GM21515 (cell line): ENCODE data around the gene SOAT2.
A peak's percentile ranks its signal among the peaks of the same experiment; 100 is the strongest.
"Not testable (repeated sequence)": the region's sequence is repeated elsewhere in the genome, so short reads cannot be mapped to it uniquely, and the experiment has no call there.

ENCODE experiments used
- ATAC-seq: cut with Tn5 transposase; IDR thresholded peaks from one replicate; pipeline ENCODE4 v1.9.1; 2021; ENCODE audit not compliant: unreplicated experiment

The SOAT2 gene

DNA sequence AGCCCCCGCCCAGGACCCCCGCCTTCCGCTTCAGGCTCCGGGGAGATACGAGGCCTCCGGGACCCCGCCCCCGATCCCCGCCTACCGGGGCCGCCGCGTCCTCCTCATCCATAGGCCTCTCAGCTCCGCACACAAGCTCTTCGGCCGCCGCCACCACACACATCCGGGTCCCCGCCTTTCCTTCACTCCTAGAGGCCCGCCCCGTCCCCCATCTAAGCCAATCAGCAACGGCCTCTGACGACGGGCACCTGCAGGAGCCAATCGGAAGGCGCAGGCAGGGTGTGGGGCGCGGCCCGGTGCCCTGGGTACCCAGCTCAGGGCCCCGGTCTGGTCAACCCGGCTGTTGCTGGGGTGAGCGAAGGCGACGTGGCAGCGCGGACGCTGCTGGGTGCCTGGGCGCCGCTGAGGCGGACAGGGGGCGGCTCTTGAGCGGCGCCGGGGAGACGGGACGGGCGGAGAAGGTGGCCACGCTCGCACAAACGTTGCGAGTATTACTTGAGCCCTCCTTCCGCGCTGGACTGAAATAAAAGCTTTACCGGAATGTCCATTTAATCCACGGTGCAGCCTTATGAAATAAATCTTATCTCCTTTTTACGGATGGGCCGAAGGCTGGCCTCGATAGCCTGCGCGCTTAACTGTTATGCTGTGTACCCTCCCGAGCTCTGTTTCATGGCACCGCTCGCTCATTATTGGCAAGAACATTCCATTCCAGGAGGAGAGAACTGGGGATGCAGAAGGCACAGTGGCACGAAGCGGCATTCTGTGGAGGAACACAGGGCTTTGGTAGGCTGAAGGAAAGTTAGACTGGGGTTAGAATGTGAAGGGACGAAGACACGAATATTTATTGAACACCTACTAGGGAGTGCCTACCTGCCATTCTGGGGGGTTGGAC, 23.8 kb upstream of the SOAT2 start, which contains the start of gene SPRYD3:
Gene SPRYD3 (minus strand): TSS at position 165 of the 892 bp plus-strand sequence. CDS start 57 bp downstream, at position 108.
- peak; percentile 99 for ATAC-seq

GRCh38 chr12:53082637-53083175, 20.6 kb upstream of the SOAT2 start:
- no peak for ATAC-seq

DNA sequence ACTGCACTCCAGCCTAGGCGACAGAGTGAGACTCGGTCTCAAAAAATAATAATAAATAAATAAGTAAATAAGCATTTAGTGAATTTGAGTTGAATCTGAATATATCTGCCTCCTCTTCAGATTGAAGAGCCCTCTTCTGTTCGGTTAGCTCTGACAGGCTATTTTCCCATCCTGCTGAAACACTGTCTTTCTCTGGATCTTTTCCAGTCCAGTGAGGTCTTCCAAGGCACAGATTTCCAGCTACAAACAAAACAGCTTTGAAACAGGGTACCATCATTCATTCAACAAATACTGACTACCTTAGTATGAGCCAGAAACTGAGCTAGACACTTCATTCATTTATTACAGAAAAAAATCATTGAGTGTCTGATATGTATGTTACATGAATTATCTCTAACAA, 16.9 kb upstream of the SOAT2 start:
- ATAC-seq: no peak

DNA sequence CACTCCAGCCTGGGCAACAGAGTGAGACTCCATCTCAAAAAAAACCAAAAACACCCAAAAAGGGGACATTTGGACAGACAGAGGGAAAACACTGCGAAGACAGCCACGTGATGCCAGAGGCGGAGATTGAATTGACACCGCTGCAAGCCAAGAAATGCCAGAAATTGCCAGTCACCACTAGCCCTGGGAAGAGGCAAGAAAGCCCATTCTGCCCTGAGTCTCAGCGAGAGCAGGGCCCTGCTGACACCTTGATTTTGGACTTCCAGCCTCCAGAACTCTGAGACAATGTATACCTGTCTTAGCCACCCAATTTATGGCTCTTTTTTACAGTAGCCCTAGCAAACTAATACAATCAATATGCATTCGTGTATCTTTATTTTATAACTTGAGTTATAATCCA, 13.2 kb upstream of the SOAT2 start:
- ATAC-seq: no peak

- ATAC-seq: no peak
Measured at GRCh38 chr12:53090554-53090953, 12.7 kb upstream of the SOAT2 start.

DNA sequence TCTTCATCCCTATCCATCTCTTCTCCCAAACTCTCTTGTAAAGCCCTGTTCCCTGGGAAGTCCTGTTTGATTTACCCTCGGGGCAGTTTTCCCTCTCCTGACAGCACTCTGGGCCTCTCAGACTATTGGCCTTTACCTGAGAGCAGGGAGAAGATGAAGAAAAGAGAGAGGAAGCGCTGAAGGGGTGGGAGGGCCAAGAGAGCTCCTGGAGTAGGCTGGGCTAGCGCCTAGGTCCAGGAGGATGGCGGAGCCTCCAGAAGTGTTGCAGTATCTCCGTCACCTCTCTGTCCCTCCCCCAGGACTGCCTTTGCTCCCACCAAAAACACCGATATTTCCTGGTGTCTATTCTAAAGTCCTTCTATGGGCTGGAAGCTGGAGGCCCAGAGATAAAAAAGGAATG, 11.5 kb upstream of the SOAT2 start:
- ATAC-seq: no peak

- ATAC-seq: no peak
Measured at GRCh38 chr12:53093777-53094393, 9.4 kb upstream of the SOAT2 start.

- no peak for ATAC-seq
Measured at GRCh38 chr12:53094394-53094787, 8.9 kb upstream of the SOAT2 start.

GRCh38 chr12:53094796-53095595, 8.3 kb upstream of the SOAT2 start:
- not testable (repeated sequence) for ATAC-seq

DNA sequence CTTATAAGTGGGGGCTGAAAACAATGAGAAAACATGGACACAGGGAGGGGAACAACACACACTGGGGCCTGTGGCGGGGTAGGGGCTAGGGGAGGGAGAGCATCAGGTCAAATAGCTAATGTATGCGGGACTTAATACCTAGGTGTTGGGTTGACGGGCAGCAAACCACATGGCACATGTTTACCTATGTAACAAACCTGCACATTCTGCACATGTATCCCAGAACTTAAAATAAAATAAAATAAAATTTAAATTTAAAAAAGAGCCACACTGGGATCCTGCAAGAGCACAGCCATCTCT, 7.7 kb upstream of the SOAT2 start:
- not testable (repeated sequence) for ATAC-seq

DNA sequence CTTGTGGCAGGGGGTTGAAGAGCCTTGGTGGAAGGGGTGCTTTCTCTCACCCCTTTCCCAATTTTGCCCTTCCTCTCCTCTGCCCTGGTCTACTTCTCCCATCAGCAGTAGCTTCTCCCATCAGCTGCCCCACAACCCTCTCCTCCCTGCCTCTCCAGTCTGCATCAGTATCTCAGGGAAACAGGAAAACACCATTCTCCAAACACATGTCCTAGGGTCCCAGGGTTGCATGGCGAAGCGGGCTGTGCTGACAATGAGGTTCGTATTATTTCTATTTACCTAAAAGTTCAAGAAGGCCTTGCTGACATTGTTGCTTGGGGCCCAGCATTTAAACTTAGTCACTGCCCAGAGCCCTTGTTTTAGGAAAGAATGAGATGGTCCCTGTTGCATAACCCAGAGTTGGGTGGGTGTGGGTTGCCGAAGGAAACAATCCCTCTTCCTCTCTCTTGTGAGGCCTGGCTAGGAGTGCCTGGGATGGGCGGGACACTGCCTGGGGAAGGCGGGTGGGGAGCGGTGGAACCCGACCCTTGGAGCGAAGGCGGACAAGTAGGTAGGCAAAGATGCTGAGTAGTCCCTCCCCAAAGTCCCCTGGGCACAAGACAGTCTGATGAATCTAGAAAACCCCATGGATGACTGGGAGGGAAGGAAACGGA, 7.1 kb upstream of the SOAT2 start:
- no peak for ATAC-seq

DNA sequence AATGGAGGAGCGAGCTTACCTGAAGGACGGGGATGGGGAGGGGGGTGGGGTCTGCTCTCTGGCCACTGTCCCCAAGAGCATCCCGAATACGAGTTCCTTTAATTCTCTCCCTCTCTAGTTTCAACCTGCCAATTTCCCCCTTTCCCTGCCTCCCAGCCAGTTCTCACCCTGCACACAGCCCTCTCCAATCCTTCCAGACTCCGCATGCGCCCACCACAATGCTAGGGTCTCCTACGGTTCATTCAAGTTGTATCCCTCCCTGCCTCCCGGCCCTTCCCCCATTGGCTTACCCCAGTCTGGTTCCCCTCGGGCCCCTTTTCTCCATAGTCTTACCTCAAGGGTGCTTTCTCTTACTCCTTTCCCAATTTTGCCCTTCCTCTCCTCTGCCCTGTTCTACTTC, 6.5 kb upstream of the SOAT2 start:
- ATAC-seq: no peak

DNA sequence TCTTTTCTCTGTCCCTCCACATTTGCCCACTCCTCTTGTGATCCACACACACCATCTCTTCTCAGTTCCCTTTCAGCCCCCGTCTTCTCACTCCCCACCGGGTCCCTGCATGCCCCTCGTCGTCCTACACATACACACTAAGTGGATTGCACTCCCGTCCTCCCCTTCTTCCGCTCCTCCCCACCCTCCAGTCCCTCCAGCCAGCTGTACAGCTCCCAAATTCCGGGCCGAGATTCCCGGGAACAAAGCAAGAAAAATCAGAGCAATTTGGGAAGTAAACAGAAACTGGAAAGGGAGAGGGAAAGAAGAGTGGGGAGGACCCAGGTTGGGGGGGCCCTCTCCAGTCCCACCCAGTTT, 6.1 kb upstream of the SOAT2 start:
- no peak for ATAC-seq

DNA sequence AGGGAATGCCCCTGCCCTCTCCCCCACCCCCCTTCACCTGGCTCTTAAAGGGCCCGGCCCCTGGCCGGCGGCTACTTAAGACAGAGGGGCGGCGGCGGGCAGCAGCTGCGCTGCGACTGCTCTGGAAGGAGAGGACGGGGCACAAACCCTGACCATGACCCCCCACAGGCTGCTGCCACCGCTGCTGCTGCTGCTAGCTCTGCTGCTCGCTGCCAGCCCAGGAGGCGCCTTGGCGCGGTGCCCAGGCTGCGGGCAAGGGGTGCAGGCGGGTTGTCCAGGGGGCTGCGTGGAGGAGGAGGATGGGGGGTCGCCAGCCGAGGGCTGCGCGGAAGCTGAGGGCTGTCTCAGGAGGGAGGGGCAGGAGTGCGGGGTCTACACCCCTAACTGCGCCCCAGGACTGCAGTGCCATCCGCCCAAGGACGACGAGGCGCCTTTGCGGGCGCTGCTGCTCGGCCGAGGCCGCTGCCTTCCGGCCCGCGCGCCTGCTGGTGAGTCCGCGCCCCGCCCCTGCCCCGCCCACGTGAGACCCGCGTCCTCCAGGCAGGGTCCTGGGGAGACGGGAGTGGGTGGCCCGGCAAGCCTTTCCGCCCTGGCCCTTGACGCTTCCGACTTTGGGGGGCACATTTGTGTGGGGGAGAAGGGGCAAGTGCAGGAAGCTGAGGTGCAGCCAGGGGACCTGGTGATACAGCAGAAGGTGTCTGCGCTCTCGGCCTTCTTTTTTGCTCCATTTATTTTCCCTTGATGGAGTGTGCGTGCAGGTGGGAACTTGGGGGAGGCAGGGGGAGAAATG, 5.5 kb upstream of the SOAT2 start, which contains the start of gene IGFBP6:
Gene IGFBP6 (plus strand): TSS at position 104 of the 790 bp plus-strand sequence. CDS start 51 bp downstream, at position 155.
- no peak for ATAC-seq

DNA sequence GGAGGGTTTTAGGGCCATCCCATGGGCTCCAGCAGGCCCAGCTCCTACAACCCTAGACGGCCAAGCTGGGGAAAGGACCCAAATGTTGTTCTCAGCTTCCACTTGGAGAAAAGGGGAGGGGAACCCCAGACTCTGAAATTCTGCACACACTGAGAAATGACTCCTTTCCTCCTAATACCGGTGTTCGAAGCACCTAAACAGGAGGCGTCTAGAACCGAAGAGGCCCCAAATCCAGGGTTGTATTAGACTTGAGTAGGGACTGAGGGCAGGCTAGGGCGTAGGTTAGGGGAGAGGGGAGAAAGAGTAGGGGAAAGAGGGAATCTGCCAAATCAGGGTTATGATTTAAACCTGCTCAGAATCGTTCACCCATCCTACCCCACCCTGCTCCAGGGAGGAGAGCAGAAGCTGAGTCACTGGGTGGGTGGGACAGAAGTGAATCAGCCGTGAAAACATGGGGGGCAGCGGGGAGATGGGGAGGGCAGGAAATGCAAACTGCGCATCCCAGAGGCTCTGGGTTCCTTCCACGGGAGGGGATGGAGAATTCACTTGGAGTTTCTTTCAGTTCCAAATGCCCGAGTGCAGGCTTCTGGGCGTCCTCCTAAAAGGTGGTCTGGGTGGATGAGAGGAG, 4.8 kb upstream of the SOAT2 start:
- ATAC-seq: no peak

DNA sequence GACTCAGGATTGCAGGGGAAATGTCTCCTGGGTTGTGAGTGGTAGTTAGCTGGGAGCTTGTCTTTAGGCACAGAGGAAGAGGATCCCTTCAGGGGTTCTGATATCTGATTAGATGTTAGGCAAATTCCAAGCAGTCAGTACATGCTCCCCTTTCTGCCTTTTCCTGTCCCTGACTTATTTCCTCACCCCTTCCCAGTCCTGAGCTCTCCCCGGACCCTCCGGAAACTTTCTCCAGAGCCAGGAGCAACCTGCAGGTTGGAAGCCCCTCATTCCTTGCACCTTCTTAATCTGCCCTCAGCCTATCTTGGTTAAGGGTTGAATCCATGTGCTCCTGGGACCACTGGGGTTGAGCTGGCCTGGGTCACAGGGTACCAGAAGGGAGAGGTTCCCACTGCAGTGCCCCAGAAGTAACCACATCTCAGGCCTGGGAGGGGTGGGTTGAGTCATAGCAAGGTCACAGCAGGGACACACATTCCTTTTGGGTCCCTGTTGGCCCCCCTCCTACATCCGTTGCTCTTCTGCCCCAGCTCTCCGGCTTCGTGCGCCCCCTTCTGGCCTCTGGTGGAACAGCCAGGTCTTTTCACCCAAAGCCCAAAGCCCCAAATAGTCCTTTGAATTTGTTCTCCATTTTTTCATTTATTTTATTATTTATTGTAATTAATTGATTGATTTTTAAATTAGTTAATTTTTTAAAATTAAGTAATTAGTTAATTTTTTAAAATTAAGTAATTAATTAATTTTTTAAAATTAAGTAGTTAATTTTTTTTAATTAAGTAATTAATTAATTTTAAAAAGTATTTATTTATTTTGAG, 4.0 kb upstream of the SOAT2 start:
- ATAC-seq: no peak

- no peak for ATAC-seq
Measured at GRCh38 chr12:53100466-53101151, 2.7 kb upstream of the SOAT2 start.

GRCh38 chr12:53101266-53101665, 2.0 kb upstream of the SOAT2 start:
- no peak for ATAC-seq
